Endothelial cell (in vitro differentiated cells): ENCODE data around the gene KRTAP10-6. TPM values are rescaled to one million over a fixed set of nuclear protein-coding genes. Genes with fewer than 3 reads are reported as not detected.
"Not testable (repeated sequence)": the region's sequence is repeated elsewhere in the genome, so short reads cannot be mapped to it uniquely, and the experiment has no call there.

Experiments used
- DNase-seq: peaks from one replicate; pipeline ENCODE4 v3.0.0; 2021; ENCODE audit warnings: low spot score
- H3K27ac Mint-ChIP-seq: one replicate; pipeline ENCODE4 v1.8.0; 2021; ENCODE audit warnings: mixed read lengths, inconsistent platforms; ENCODE audit not compliant: unreplicated experiment
- H3K27me3 Mint-ChIP-seq: one replicate; pipeline ENCODE4 v1.8.0; 2021; ENCODE audit warnings: mild to moderate bottlenecking, moderate library complexity, mixed read lengths, inconsistent platforms; ENCODE audit not compliant: unreplicated experiment
- H3K36me3 Mint-ChIP-seq: one replicate; pipeline ENCODE4 v1.8.0; 2021; ENCODE audit warnings: mild to moderate bottlenecking, low read depth, mixed read lengths, inconsistent platforms; ENCODE audit not compliant: unreplicated experiment
- H3K4me1 Mint-ChIP-seq: one replicate; pipeline ENCODE4 v1.8.0; 2021; ENCODE audit warnings: mild to moderate bottlenecking, mixed read lengths, inconsistent platforms; ENCODE audit not compliant: unreplicated experiment
- H3K4me3 Mint-ChIP-seq: one replicate; pipeline ENCODE4 v1.8.0; 2021; ENCODE audit warnings: mild to moderate bottlenecking, mixed read lengths, inconsistent platforms; ENCODE audit not compliant: unreplicated experiment
- H3K9me3 Mint-ChIP-seq: one replicate; pipeline ENCODE4 v1.8.0; 2021; ENCODE audit warnings: mixed read lengths, inconsistent platforms; ENCODE audit not compliant: unreplicated experiment
- CTCF ChIP-seq: fragments of 200-600 bp; sonication (generic); IDR thresholded peaks from one replicate; pipeline ENCODE4 v1.5.0; 2021; ENCODE audit warnings: antibody characterized with exemption; ENCODE audit not compliant: unreplicated experiment
- total RNA-seq: library from RNA; stranded (reverse); fragmentation: NEBNext Ultra II Directional; extraction: Animal tissue kit (Norgen Biotek cat#: 25700); gene quantifications from one replicate; pipeline ENCODE4 v1.2.1, GENCODE V29; 2021; ENCODE audit not compliant: unreplicated experiment

KRTAP10-6 gene
- total RNA-seq, 1 donor from 2014 or later: not detected

GRCh38 chr21:44601596-44602462, 9.5 kb upstream of the KRTAP10-6 start:
- no peak for DNase-seq
- Mint-ChIP-seq H3K4me3 (no peak overlapping the region), H3K27ac (no peak overlapping the region), H3K27me3 (peaks cover 9% of the 10 kb centered on the region), H3K36me3 (no peaks in the 10 kb centered on the region), H3K9me3 (no peaks in the 10 kb centered on the region), H3K4me1 (peaks cover 3% of the 10 kb centered on the region)
- TF ChIP-seq CTCF: no peak

- not testable (repeated sequence) for H3K36me3 Mint-ChIP-seq, DNase-seq, H3K27me3 Mint-ChIP-seq, H3K4me1 Mint-ChIP-seq, H3K9me3 Mint-ChIP-seq, H3K4me3 Mint-ChIP-seq, H3K27ac Mint-ChIP-seq
These were observed 8.8 kb upstream of the KRTAP10-6 start for GRCh38 chr21:44601091-44601490.

- H3K9me3 Mint-ChIP-seq, DNase-seq, H3K4me3 Mint-ChIP-seq, H3K36me3 Mint-ChIP-seq, H3K27me3 Mint-ChIP-seq, H3K4me1 Mint-ChIP-seq: not testable (repeated sequence)
- H3K27ac Mint-ChIP-seq: peak within 1 kb of the TSS; percentile 57
These were observed 8.0 kb upstream of the KRTAP10-6 start, which contains the start of gene KRTAP10-7 for GRCh38 chr21:44600118-44600978. KRTAP10-7 (plus strand) TSS chr21:44600597; CDS start chr21:44600622, 25 bp downstream.

- no peaks in the 10 kb centered on the region for H3K9me3 Mint-ChIP-seq
- H3K27ac Mint-ChIP-seq: peak overlapping the region; percentile 57
- no peak for TF ChIP-seq CTCF
- H3K4me1 Mint-ChIP-seq: peaks cover 3% of the 10 kb centered on the region
- H3K36me3 Mint-ChIP-seq: no peaks in the 10 kb centered on the region
- peaks cover 7% of the 10 kb centered on the region for H3K27me3 Mint-ChIP-seq
- no peak overlapping the region for H3K4me3 Mint-ChIP-seq
- no peak for DNase-seq
These were observed 7.1 kb upstream of the KRTAP10-6 start for GRCh38 chr21:44599264-44600029.

GRCh38 chr21:44598061-44598460, 5.8 kb upstream of the KRTAP10-6 start:
- Mint-ChIP-seq H3K9me3 (no peaks in the 10 kb centered on the region), H3K4me3 (no peak overlapping the region), H3K4me1 (peaks cover 5% of the 10 kb centered on the region), H3K27ac (peak overlapping the region; percentile 27), H3K27me3 (peaks cover 11% of the 10 kb centered on the region), H3K36me3 (no peaks in the 10 kb centered on the region)
- no peak for TF ChIP-seq CTCF
- no peak for DNase-seq
